GM23338 (cell line): ENCODE data around the gene CXCL10.

ENCODE experiments used
- CREB1 ChIP-seq: fragments of 250-450 bp; sonication (Bioruptor Pico); IDR thresholded peaks from 2 replicates; pipeline ENCODE4 v1.5.0; 2020; ENCODE audit warnings: low read depth, mild to moderate bottlenecking, moderate library complexity
- EZH2 ChIP-seq: fragments of 200-600 bp; sonication (generic); IDR thresholded peaks from one replicate; pipeline ENCODE4 v1.8.0; 2017; ENCODE audit warnings: antibody characterized with exemption, mild to moderate bottlenecking, low read depth; ENCODE audit not compliant: unreplicated experiment
- EZH2phosphoT487 ChIP-seq: fragments of 200-600 bp; sonication (generic); IDR thresholded peaks from one replicate; pipeline ENCODE4 v1.8.1; 2018; ENCODE audit warnings: antibody characterized with exemption; ENCODE audit not compliant: unreplicated experiment
- POLR2AphosphoS5 ChIP-seq: IDR thresholded peaks from 2 replicates; pipeline ENCODE4 v1.6.1; 2016; ENCODE audit warnings: antibody characterized with exemption, low read depth
- TF ChIP-seq, protein P1 (sequence below), 2 experiments: fragments of 200-600 bp in 1 of 2; sonication (generic) in 1 of 2; conservative IDR thresholded peaks; 2 replicates each; pipeline versions ENCODE4 v1.5.1 to v1.6.1; 2016 to 2017; ENCODE audit warnings: antibody characterized with exemption in 2 of 2, low read depth in 2 of 2, mild to moderate bottlenecking in 2 of 2, moderate library complexity in 1 of 2
- TF ChIP-seq, protein P2 (sequence below): IDR thresholded peaks from one replicate; pipeline ENCODE4 v1.6.1; 2018; ENCODE audit warnings: antibody characterized with exemption; ENCODE audit not compliant: unreplicated experiment

- TF ChIP-seq, protein P1, sequence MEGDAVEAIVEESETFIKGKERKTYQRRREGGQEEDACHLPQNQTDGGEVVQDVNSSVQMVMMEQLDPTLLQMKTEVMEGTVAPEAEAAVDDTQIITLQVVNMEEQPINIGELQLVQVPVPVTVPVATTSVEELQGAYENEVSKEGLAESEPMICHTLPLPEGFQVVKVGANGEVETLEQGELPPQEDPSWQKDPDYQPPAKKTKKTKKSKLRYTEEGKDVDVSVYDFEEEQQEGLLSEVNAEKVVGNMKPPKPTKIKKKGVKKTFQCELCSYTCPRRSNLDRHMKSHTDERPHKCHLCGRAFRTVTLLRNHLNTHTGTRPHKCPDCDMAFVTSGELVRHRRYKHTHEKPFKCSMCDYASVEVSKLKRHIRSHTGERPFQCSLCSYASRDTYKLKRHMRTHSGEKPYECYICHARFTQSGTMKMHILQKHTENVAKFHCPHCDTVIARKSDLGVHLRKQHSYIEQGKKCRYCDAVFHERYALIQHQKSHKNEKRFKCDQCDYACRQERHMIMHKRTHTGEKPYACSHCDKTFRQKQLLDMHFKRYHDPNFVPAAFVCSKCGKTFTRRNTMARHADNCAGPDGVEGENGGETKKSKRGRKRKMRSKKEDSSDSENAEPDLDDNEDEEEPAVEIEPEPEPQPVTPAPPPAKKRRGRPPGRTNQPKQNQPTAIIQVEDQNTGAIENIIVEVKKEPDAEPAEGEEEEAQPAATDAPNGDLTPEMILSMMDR (conservative IDR thresholded peaks at IDR 0.05; ENCODE audit: low read depth in 2 of 2), result no peak
- TF ChIP-seq POLR2AphosphoS5, result no peak
- no peak for TF ChIP-seq EZH2phosphoT487
- no peak for TF ChIP-seq CREB1
- TF ChIP-seq, protein P2, sequence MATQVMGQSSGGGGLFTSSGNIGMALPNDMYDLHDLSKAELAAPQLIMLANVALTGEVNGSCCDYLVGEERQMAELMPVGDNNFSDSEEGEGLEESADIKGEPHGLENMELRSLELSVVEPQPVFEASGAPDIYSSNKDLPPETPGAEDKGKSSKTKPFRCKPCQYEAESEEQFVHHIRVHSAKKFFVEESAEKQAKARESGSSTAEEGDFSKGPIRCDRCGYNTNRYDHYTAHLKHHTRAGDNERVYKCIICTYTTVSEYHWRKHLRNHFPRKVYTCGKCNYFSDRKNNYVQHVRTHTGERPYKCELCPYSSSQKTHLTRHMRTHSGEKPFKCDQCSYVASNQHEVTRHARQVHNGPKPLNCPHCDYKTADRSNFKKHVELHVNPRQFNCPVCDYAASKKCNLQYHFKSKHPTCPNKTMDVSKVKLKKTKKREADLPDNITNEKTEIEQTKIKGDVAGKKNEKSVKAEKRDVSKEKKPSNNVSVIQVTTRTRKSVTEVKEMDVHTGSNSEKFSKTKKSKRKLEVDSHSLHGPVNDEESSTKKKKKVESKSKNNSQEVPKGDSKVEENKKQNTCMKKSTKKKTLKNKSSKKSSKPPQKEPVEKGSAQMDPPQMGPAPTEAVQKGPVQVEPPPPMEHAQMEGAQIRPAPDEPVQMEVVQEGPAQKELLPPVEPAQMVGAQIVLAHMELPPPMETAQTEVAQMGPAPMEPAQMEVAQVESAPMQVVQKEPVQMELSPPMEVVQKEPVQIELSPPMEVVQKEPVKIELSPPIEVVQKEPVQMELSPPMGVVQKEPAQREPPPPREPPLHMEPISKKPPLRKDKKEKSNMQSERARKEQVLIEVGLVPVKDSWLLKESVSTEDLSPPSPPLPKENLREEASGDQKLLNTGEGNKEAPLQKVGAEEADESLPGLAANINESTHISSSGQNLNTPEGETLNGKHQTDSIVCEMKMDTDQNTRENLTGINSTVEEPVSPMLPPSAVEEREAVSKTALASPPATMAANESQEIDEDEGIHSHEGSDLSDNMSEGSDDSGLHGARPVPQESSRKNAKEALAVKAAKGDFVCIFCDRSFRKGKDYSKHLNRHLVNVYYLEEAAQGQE, result no peak
- no peak for TF ChIP-seq EZH2
Observed at GRCh38 chr4:76022677-76023076, 620 bp downstream of the CXCL10 start.
